Fibroblast of lung (primary cell): ENCODE results near the gene PYGO2. TPM values are rescaled to one million over a fixed set of nuclear protein-coding genes. Genes with fewer than 3 reads are reported as not detected.

Experiments
- DNase-seq, 2 donors: peaks; one replicate each; pipeline versions ENCODE4 v3.0.0 to v3.0.0-alpha.2; 2010; ENCODE audit warnings: low read depth in 2 of 2
- H2AFZ ChIP-seq: 2 replicates; pipeline ENCODE4 v1.5.1; 2012; ENCODE audit warnings: low read length, control low read depth, inconsistent platforms
- H3K27ac ChIP-seq: 2 replicates; pipeline ENCODE4 v1.5.1; 2011; ENCODE audit warnings: low read length, control low read depth; ENCODE audit not compliant: insufficient read depth
- H3K27me3 ChIP-seq: 2 replicates; pipeline ENCODE4 v1.5.1; 2011; ENCODE audit warnings: mild to moderate bottlenecking, low read length; ENCODE audit not compliant: control insufficient read depth, insufficient read depth
- H3K36me3 ChIP-seq: 2 replicates; pipeline ENCODE4 v1.5.1; 2011; ENCODE audit warnings: low read length; ENCODE audit not compliant: control insufficient read depth, insufficient read depth
- H3K4me1 ChIP-seq: 2 replicates; pipeline ENCODE4 v1.5.1; 2011; ENCODE audit warnings: low read length; ENCODE audit not compliant: control insufficient read depth, insufficient read depth; ENCODE audit errors: extremely low read depth
- H3K4me2 ChIP-seq: 2 replicates; pipeline ENCODE4 v1.5.1; 2011; ENCODE audit warnings: low read length, control low read depth; ENCODE audit not compliant: insufficient read depth; ENCODE audit errors: extremely low read depth
- H3K4me3 ChIP-seq, 4 experiments: fragments of 200-600 bp in 1 of 4; sonication (generic) in 1 of 4; replicated peaks in 1 of 4; 2 replicates each; pipeline ENCODE4 v1.5.1; 2011 to 2016; ENCODE audit warnings: low read length in 4 of 4, low read depth in 3 of 4, mild to moderate bottlenecking in 3 of 4, control low read depth in 2 of 4, inconsistent platforms in 1 of 4, mixed read lengths in 1 of 4; ENCODE audit not compliant: insufficient read depth in 1 of 4; ENCODE audit errors: control extremely low read depth in 1 of 4
- H3K79me2 ChIP-seq: 2 replicates; pipeline ENCODE4 v1.5.1; 2012; ENCODE audit warnings: mild to moderate bottlenecking, low read length, inconsistent platforms; ENCODE audit not compliant: control insufficient read depth, insufficient read depth
- H3K9ac ChIP-seq: 2 replicates; pipeline ENCODE4 v1.5.1; 2011; ENCODE audit warnings: mild to moderate bottlenecking, low read length, control low read depth; ENCODE audit not compliant: insufficient read depth
- H3K9me3 ChIP-seq: 2 replicates; pipeline ENCODE4 v1.5.1; 2012; ENCODE audit warnings: low read depth, low read length; ENCODE audit not compliant: control insufficient read depth, insufficient read depth
- H4K20me1 ChIP-seq: 2 replicates; pipeline ENCODE4 v1.5.1; 2011; ENCODE audit warnings: low read length; ENCODE audit not compliant: control insufficient read depth, insufficient read depth; ENCODE audit errors: extremely low read depth
- CTCF ChIP-seq, 2 donors: IDR thresholded peaks in 1 of 2; conservative IDR thresholded peaks in 1 of 2; 1 replicate in 1 of 2; 2 replicates in 1 of 2; pipeline ENCODE4 v1.5.1; 2011 to 2012; ENCODE audit warnings: low read length in 2 of 2, control low read depth in 1 of 2, inconsistent platforms in 1 of 2, low read depth in 1 of 2, mild to moderate bottlenecking in 1 of 2
- EZH2 ChIP-seq: IDR thresholded peaks from 2 replicates; pipeline ENCODE4 v1.5.1; 2012; ENCODE audit warnings: low read length, control low read depth, mild to moderate bottlenecking; ENCODE audit errors: missing control alignments
- polyA plus RNA-seq, 2 donors: library from polyadenylated mRNA; depleted of rRNA in 1 of 2; stranded (reverse) in 1 of 2; unstranded in 1 of 2; fragments of >200 nt; gene quantifications; 2 replicates each; pipeline ENCODE4 v1.2.1, GENCODE V29; 2011 to 2012; ENCODE audit warnings: missing spikeins in 1 of 2
- total RNA-seq: library from RNA; depleted of rRNA; stranded (reverse); fragments of >200 nt; gene quantifications from 2 replicates; pipeline ENCODE4 v1.2.1, GENCODE V29; 2014

The PYGO2 gene
- total and polyA plus RNA-seq, 2 donors (not counting 1 experiment from before 2014, with no cell fraction given), result 15.3 to 28.1 TPM

GRCh38 chr1:154935749-154936554 is 25.6 kb downstream of the PYGO2 start:
- H3K27me3 ChIP-seq, result no peaks in the 10 kb centered on the region
- H2AFZ ChIP-seq, result peak overlapping the region; percentile 98
- H3K79me2 ChIP-seq, result peaks cover 2% of the 10 kb centered on the region
- peak overlapping the region; percentile 100 for H3K9ac ChIP-seq
- H3K4me2 ChIP-seq, result peak overlapping the region; percentile 90
- TF ChIP-seq EZH2 (no peak), CTCF (conservative IDR thresholded peaks at IDR 0.05 in 1 of 2, IDR thresholded peaks at IDR 0.05 in 1 of 2; ENCODE audit: low read depth in 1 of 2, low read length in 2 of 2) (no peak)
- no peaks in the 10 kb centered on the region for H3K36me3 ChIP-seq
- H3K4me3 ChIP-seq, result peak overlapping the region; percentile 76 to 95 (median 88)
- peaks cover 3% of the 10 kb centered on the region for H3K4me1 ChIP-seq
- H4K20me1 ChIP-seq, result no peaks in the 10 kb centered on the region
- H3K27ac ChIP-seq, result peak overlapping the region; percentile 100
- DNase-seq, result no peak
- H3K9me3 ChIP-seq, result no peaks in the 10 kb centered on the region

- H2AFZ ChIP-seq, result no peak overlapping the region
- TF ChIP-seq EZH2 (no peak), CTCF (conservative IDR thresholded peaks at IDR 0.05 in 1 of 2, IDR thresholded peaks at IDR 0.05 in 1 of 2; ENCODE audit: low read depth in 1 of 2, low read length in 2 of 2) (no peak)
- peaks cover 3% of the 10 kb centered on the region for H3K4me1 ChIP-seq
- no peak overlapping the region for H3K4me3 ChIP-seq
- H3K9ac ChIP-seq, result no peak overlapping the region
- H4K20me1 ChIP-seq, result no peaks in the 10 kb centered on the region
- H3K36me3 ChIP-seq, result no peaks in the 10 kb centered on the region
- no peak overlapping the region for H3K27ac ChIP-seq
- peaks cover 2% of the 10 kb centered on the region for H3K79me2 ChIP-seq
- DNase-seq, result no peak
- H3K4me2 ChIP-seq, result no peak overlapping the region
- no peaks in the 10 kb centered on the region for H3K27me3 ChIP-seq
- no peaks in the 10 kb centered on the region for H3K9me3 ChIP-seq
Observed at GRCh38 chr1:154934358-154934948, 27.1 kb downstream of the PYGO2 start.

- Histone ChIP-seq H2AFZ (no peak overlapping the region), H3K4me1 (peaks cover 2% of the 10 kb centered on the region), H3K79me2 (peaks cover 2% of the 10 kb centered on the region), H3K36me3 (peaks cover 2% of the 10 kb centered on the region), H3K4me3 (no peak overlapping the region), H3K9me3 (no peaks in the 10 kb centered on the region), H4K20me1 (no peaks in the 10 kb centered on the region), H3K27me3 (no peaks in the 10 kb centered on the region), H3K9ac (no peak overlapping the region), H3K27ac (no peak overlapping the region), H3K4me2 (no peak overlapping the region)
- TF ChIP-seq EZH2 (no peak), CTCF (conservative IDR thresholded peaks at IDR 0.05 in 1 of 2, IDR thresholded peaks at IDR 0.05 in 1 of 2; ENCODE audit: low read depth in 1 of 2, low read length in 2 of 2) (no peak)
- DNase-seq, result no peak
Observed at GRCh38 chr1:154931940-154932487, 29.6 kb downstream of the PYGO2 start.
